ENCODE measurements around the gene SKA1. TPM values are rescaled to one million over a fixed set of nuclear protein-coding genes. Genes with fewer than 3 reads are reported as not detected.

The SKA1 gene
- total and polyA plus RNA-seq, 2 of the 13 experiments (the other 11 are each of a cell fraction or from before 2014, with no cell fraction given): 5.3 to 21.3 TPM

DNA sequence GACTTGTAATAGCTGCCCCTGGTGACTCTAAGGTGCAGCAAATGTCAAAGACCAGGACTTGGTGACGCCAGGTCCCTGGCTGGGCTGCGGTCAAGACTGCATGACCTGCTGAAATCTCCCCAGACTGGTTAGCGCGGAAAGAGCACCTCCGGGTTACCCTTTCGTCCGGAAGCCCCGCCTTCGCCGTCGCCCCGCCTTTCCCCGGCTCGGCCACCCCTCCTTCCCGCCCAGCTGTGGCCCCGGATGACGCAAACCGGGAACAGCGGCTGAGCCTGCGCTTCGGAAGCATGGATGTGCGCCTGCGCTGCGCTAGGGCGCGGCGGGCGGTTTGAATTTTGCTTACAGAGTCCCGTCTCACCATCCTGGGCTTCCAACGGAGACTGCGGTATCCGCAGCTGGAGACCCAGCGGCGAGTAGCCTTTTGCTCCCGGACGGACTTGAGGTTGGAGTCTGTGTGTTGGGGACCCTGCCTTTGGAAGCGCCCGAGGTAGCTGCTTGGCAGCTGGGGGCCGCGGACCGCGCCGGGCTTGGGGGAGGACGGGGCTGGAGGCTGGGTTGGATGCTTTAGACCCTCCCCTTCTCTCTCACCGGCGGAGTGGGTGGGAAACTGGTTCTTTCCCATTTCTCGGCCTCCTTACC lies at the start of gene SKA1 (continued):
- TF ChIP-seq SNAI1 (CRISPR knock-in tag; IDR thresholded peaks at IDR 0.05; ENCODE audit: borderline replicate concordance) (no peak), MIER2 (CRISPR knock-in tag; IDR thresholded peaks at IDR 0.05) (no peak; the same call in 1 of the 2 replicates), ZNF253 (CRISPR knock-in tag; IDR thresholded peaks at IDR 0.05; ENCODE audit: borderline replicate concordance) (0 out of 2 replicates have a peak, but pooled peaks have one; percentile 27), RXRA (CRISPR knock-in tag; IDR thresholded peaks at IDR 0.05) (peak; percentile 56; the same call in 1 of the 2 replicates), ESRRA (CRISPR knock-in tag; IDR thresholded peaks at IDR 0.05; ENCODE audit: low read depth) (no peak), KDM1A (CRISPR knock-in tag; IDR thresholded peaks at IDR 0.05) (no peak), ZBTB3 (CRISPR knock-in tag; IDR thresholded peaks at IDR 0.05; ENCODE audit: borderline replicate concordance, low read depth) (0 out of 2 replicates have a peak, but pooled peaks have one; percentile 37), ZNF274 (CRISPR knock-in tag; IDR thresholded peaks at IDR 0.05) (peak; percentile 36; the same call in 1 of the 2 replicates), SP5 (CRISPR knock-in tag; IDR thresholded peaks at IDR 0.05; ENCODE audit: borderline replicate concordance, low read depth) (no peak), HCFC1 (IDR thresholded peaks at IDR 0.05; ENCODE audit: low read depth, low read length) (peak; percentile 38; the same call in 1 of the 2 replicates), ZNF607 (CRISPR knock-in tag; IDR thresholded peaks at IDR 0.05; ENCODE audit: borderline replicate concordance) (no peak), ZNF878 (CRISPR knock-in tag; IDR thresholded peaks at IDR 0.05) (peak; percentile 55), ARHGAP35 (CRISPR knock-in tag; IDR thresholded peaks at IDR 0.05; ENCODE audit: borderline replicate concordance) (peak; percentile 47; the same call in 1 of the 2 replicates), CHCHD3 (CRISPR knock-in tag; IDR thresholded peaks at IDR 0.05) (0 out of 2 replicates have a peak, but pooled peaks have one; percentile 32), MED13 (CRISPR knock-in tag; IDR thresholded peaks at IDR 0.05) (peak; percentile 23; the same call in 1 of the 2 replicates), EP300 (IDR thresholded peaks at IDR 0.05; ENCODE audit: low read depth in 2 of 2, low read length in 2 of 2) (no peak; a peak in 1 of 4 replicates), EP300 (CRISPR knock-in tag; IDR thresholded peaks at IDR 0.05; ENCODE audit: borderline replicate concordance) (no peak; the same call in 1 of the 2 replicates), ZNF737 (CRISPR knock-in tag; IDR thresholded peaks at IDR 0.05; ENCODE audit: borderline replicate concordance) (no peak), ZNF598 (CRISPR knock-in tag; IDR thresholded peaks at IDR 0.05; ENCODE audit: borderline replicate concordance) (peak; percentile 78; the same call in 1 of the 2 replicates)
- TF ChIP-seq, protein P1, sequence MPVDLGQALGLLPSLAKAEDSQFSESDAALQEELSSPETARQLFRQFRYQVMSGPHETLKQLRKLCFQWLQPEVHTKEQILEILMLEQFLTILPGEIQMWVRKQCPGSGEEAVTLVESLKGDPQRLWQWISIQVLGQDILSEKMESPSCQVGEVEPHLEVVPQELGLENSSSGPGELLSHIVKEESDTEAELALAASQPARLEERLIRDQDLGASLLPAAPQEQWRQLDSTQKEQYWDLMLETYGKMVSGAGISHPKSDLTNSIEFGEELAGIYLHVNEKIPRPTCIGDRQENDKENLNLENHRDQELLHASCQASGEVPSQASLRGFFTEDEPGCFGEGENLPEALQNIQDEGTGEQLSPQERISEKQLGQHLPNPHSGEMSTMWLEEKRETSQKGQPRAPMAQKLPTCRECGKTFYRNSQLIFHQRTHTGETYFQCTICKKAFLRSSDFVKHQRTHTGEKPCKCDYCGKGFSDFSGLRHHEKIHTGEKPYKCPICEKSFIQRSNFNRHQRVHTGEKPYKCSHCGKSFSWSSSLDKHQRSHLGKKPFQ (CRISPR knock-in tag; IDR thresholded peaks at IDR 0.05; ENCODE audit: insufficient replicate concordance): no peak
- TF ChIP-seq, protein P2, sequence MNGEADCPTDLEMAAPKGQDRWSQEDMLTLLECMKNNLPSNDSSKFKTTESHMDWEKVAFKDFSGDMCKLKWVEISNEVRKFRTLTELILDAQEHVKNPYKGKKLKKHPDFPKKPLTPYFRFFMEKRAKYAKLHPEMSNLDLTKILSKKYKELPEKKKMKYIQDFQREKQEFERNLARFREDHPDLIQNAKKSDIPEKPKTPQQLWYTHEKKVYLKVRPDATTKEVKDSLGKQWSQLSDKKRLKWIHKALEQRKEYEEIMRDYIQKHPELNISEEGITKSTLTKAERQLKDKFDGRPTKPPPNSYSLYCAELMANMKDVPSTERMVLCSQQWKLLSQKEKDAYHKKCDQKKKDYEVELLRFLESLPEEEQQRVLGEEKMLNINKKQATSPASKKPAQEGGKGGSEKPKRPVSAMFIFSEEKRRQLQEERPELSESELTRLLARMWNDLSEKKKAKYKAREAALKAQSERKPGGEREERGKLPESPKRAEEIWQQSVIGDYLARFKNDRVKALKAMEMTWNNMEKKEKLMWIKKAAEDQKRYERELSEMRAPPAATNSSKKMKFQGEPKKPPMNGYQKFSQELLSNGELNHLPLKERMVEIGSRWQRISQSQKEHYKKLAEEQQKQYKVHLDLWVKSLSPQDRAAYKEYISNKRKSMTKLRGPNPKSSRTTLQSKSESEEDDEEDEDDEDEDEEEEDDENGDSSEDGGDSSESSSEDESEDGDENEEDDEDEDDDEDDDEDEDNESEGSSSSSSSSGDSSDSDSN (CRISPR knock-in tag; IDR thresholded peaks at IDR 0.05): peak; percentile 70; the same call in 1 of the 2 replicates
- TF ChIP-seq, protein P3, sequence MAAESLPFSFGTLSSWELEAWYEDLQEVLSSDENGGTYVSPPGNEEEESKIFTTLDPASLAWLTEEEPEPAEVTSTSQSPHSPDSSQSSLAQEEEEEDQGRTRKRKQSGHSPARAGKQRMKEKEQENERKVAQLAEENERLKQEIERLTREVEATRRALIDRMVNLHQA (CRISPR knock-in tag; IDR thresholded peaks at IDR 0.05): no peak
